Choroid plexus epithelial cell (primary cell): Measurements from ENCODE around the gene KIFC3.

Experiments used
- DNase-seq: peaks from one replicate; pipeline ENCODE4 v3.0.0-alpha.2; 2010; ENCODE audit warnings: low read depth
- H3K4me3 ChIP-seq: 2 replicates; pipeline ENCODE4 v1.5.1; 2011; ENCODE audit warnings: low read depth, mild to moderate bottlenecking, control low read depth, low read length, moderate library complexity
- TF ChIP-seq, protein P1 (sequence below): conservative IDR thresholded peaks from 2 replicates; pipeline ENCODE4 v1.5.1; 2011; ENCODE audit warnings: low read depth, mild to moderate bottlenecking, control low read depth, inconsistent platforms, low read length, moderate library complexity

KIFC3 gene

DNA sequence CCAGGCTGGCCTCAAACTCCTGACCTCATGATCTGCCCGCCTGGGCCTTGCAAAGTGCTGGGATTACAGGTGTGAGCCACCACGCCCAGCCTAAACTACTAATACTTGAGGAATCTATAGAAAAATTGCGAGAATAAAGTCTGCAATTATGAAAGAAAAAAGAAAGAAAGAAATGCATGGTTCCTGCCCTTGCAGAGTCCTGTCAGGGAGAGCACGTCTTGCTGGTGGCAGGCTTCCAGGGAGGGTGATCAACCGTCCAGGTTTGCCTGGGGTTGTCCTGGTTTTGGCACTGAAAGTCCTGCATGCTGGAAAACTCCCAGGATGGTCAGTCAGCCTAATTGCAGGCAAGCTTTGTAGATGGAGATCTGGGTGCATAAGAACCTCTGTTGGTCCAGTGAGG, 21.5 kb upstream of the KIFC3 start:
- TF ChIP-seq, protein P1, sequence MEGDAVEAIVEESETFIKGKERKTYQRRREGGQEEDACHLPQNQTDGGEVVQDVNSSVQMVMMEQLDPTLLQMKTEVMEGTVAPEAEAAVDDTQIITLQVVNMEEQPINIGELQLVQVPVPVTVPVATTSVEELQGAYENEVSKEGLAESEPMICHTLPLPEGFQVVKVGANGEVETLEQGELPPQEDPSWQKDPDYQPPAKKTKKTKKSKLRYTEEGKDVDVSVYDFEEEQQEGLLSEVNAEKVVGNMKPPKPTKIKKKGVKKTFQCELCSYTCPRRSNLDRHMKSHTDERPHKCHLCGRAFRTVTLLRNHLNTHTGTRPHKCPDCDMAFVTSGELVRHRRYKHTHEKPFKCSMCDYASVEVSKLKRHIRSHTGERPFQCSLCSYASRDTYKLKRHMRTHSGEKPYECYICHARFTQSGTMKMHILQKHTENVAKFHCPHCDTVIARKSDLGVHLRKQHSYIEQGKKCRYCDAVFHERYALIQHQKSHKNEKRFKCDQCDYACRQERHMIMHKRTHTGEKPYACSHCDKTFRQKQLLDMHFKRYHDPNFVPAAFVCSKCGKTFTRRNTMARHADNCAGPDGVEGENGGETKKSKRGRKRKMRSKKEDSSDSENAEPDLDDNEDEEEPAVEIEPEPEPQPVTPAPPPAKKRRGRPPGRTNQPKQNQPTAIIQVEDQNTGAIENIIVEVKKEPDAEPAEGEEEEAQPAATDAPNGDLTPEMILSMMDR: no peak
- H3K4me3 ChIP-seq: no peak overlapping the region
- no peak for DNase-seq

DNA sequence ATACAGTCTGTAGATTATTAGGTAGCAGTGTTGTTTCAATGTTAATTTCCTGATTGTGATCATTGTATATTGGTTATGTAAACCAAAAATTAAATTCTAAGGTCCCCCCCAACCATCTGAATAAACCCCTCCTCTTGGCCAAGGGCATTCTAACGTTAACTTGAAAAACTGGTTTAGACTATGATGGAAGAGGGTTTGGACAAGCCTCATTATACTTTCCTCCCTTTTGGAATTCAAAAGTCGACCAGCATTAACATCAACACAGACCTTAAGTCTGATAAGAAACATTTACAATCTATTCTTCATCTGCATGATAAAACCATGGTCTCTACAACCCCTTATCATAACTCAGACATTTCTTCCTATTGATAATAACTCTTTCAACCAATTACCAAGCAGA, 20.6 kb upstream of the KIFC3 start:
- no peak for DNase-seq
- no peak overlapping the region for H3K4me3 ChIP-seq
- TF ChIP-seq, protein P1: no peak

DNA sequence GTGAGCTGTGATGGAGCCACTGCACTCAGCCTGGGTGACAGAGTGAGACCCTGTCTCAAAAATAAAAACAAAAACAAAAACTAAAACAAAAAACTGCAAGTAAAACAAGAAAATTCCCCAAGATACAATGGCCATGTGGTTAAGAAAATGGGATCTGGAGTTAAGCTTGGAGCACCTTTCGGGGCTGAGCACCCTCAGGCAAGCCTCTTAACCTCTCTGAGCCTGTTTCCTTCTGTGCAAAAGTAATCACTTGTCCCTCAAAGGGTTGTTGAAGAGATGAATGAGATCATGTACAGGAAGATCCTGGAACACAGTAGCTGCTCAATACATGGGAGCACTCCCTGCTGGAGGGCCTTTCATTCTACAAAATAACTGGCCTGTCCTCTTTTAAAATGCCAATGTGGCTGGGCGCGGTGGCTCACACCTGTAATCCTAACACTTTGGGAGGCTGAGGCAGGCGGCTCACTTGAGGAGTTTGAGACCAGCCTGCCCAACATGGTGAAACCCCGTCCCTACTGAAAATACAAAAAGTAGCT, 19.8 kb upstream of the KIFC3 start:
- no peak overlapping the region for H3K4me3 ChIP-seq
- DNase-seq: no peak
- TF ChIP-seq, protein P1: no peak

DNA sequence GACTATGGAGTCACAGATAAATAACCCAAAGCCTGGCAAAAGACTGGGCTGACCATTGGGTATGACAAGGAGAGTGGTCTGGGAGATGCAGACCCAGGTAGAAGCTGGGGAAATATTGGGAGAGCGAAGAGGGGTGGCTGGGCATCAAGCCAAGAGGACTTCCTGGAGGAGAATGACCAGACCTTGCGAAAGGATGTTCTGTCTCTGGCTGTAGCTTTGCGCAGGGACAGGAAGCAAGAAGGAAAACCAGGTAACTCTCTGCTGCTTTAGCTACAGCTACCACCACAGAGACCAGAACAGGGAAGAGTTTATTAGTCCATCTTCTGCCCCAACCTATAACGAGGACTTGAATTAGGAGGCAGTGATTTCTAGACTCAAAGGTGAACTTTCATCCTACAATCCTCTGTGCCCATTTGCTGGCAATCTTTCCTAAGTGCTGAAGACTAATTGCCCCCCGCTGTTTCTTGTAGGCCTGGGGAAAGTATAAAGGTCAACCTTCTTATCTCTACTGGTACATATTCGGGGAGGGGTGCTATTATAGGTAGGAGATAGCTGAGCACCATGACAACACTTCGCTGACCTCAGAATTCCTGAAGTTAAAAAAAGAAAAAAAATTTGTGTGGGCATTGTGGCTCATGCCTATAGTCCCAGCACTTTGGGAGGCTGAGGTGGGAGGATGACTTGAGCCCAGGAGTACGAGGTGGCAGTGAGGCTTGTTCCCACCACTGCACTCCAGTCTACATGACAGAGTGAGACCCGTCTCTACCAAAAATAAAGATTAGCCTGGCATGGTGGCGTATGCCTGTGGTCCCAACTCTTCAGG, 19.1 kb upstream of the KIFC3 start:
- H3K4me3 ChIP-seq: no peak overlapping the region
- TF ChIP-seq, protein P1: no peak
- DNase-seq: no peak

DNA sequence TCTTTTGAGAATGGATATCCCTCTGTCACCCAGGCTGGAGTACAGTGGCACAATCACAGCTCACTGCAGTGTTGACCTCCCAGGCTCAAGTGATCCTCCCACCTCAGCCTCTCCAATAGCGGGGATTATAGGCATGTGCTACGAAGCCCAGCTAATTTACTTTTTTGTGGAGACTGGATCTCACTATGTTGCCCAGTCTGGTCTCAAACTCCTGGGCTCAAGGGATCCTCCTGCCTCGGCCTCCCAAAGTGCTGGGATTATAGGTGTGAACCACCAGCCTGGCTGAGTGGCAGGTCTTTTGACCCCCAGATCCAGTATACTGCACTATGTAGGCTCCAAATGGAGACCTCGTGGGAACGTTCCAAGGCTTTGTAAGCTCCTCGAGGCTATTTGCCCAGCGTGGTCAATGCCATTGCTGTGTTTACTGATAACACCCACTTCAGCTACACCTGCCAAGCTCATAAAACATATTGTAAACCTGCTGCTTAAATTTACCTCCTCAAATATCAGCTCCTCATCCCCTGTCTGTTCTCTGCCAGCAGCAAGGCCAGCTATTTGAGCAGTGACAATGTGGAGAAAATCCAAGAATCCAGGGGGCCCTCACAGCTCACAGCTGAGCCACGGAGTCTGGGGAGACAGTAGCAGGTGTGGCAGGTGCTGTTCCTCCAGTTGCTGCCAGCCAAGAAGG, 16.2 kb upstream of the KIFC3 start:
- H3K4me3 ChIP-seq: no peak overlapping the region
- TF ChIP-seq, protein P1: no peak
- DNase-seq: no peak

DNA sequence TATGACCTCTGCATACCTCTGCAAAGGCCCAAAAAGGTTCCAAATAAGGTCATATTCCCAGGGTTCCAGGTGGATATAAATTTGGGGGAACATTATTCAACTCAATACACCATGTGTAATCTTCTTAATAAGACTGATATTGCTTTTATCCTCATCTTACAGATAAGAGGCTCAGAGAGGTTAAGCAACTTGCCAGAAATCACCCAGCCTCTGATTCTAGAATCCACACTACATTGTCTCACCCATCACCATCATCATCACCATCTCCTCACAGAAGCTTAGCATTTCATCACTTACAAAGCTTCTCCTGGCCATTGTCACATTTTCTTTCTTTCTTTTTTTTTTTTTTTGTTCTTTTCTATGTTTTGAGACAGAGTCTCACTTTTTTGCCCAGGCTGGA, 15.4 kb upstream of the KIFC3 start:
- H3K4me3 ChIP-seq: no peak overlapping the region
- TF ChIP-seq, protein P1: no peak
- no peak for DNase-seq
